Gastroesophageal sphincter (tissue), 3 donors: ENCODE data around the gene ISM2.

ENCODE experiments used
- CTCF ChIP-seq, 4 experiments: fragments of 200-600 bp in 2 of 4; fragments of 450-650 bp in 2 of 4; sonication (generic) in 1 of 4; IDR thresholded peaks; one replicate each; pipeline ENCODE4 v1.5.1; 2017 to 2019; ENCODE audit warnings: antibody characterized with exemption in 4 of 4, mild to moderate bottlenecking in 2 of 4, moderate library complexity in 2 of 4
- EP300 ChIP-seq: sonication (generic); formaldehyde crosslinking; IDR thresholded peaks from one replicate; pipeline ENCODE4 v1.6.1; 2017; ENCODE audit warnings: antibody characterized with exemption, mild to moderate bottlenecking

- TF ChIP-seq CTCF (IDR thresholded peaks at IDR 0.05) (no peak), EP300 (no peak)
Observed at GRCh38 chr14:77541905-77542304, 43.3 kb upstream of the ISM2 start.
